Right renal pelvis (tissue), 4 donors: ENCODE measurements around the gene C1QC. TPM values are rescaled to one million over a fixed set of nuclear protein-coding genes. Genes with fewer than 3 reads are reported as not detected.
"Not testable (repeated sequence)": the region's sequence is repeated elsewhere in the genome, so short reads cannot be mapped to it uniquely, and the experiment has no call there.

Experiments
- DNase-seq, 4 donors: peaks; one replicate each; pipeline ENCODE4 v3.0.0-alpha.2; 2013; ENCODE audit warnings: low read depth in 4 of 4, low spot score in 3 of 4, missing footprints in 1 of 4
- polyA plus RNA-seq, 4 donors: library from polyadenylated mRNA; unstranded; fragments of 120-200 nt; gene quantifications; one replicate each; pipeline ENCODE4 v1.2.1, GENCODE V29; 2013; ENCODE audit not compliant: insufficient read length in 4 of 4

C1QC gene
- polyA plus RNA-seq, 4 donors: 10.5 to 15.6 (median 13.6) TPM

DNA sequence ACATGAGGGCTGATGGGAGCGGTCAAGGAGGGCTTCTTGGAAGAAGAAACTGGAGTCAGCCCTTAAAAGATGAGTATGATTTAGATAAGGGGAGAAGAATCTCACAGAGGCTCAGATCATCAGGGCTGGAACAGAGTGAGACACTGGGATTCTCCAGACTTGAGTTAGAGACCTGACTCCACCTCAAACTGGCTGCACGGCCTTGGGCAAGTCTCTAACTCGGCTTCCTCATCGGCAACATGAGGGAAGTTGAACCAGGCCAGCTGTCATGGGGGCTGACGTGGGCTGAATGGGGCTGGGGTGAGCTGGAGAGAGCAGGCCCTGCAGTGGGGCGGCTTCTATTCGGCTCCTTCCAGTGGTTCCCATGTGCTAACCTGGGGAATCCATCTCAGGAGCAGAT is 2.5 kb downstream of the C1QC start:
- no peak for DNase-seq

DNA sequence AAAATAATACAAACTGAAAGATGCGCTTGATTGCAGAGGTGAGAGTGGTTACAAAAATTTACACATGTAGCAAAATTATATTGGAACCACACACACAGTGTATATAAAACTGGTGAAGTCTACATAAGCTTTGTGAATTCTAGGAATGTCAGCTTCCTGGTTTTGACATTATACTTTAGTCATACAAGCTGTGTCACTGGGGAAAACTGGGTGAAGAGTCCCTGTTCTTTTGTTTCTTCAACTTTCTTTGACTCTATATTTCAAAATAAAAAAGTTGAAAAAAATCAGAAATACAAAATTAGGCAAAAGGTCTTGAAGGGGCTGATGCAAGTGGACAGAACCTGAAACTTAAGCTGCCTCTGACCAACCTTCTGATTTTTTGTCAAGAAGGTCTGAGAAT is 3.0 kb downstream of the C1QC start:
- no peak for DNase-seq

DNA sequence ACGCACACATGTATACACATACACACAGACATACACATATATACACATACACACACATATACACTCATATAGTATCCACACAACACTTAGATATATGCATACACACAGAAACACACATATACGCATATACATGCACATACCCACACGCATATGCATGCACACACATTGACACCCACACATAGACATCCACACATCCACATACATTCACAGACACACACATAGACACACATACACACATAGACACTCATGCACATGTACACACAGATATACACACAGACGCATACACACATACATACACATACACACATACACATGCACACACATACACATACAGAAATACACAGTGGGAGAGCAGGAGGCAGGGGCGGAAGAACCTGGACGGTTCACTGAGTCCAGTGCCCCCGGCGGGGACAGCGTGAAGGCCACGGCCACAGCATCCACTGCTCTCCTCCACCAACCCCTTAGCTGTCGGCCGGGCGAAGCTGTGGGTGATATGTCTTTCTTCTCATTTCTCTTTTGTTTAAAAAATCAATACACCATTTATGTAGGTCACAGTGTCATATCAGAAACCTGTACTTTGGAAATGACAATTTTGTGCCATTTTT is 6.8 kb downstream of the C1QC start:
- no peak for DNase-seq

DNA sequence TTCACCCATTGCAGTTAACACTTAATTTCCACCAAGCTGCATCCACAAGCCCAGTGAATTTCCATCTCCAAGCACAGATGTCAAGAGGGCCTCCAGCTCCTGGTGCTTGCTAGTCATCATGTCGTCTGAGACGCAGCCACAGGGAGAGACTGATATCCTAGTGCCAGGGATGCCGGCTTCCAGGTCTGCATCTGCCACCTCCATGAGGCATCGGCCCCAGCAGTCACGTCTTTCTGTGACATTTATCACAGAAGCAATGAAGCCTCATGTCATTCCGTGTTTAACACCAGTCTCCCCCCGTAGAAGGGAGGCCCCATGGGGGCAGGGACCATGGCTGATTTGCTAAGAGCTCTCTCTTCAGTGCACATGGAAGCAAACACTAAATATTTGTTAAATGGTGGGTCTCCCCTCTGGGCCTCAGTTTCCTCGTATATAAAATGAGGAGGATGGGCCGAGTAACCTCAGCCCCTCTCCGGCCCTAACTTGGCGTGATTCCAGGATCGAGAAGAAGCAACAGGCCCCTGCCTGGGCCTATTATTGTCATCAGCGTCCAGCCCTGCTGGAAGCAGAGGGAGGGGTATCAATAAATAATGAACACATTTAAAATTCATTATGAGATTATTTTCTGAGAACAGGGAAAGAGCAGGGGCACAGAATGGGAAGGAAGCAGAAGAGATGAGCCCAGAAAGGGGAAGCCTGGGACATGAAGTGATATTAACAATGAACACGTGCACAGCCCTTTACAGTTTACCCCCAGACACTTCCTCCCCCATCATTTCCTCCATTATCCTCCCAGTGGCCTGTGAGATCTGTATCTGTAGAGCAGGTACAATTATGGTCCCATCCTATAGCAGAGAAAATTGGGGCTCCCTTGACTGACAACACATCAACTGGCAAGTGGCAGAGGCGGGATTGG is 8.8 kb downstream of the C1QC start:
- DNase-seq: no peak

DNA sequence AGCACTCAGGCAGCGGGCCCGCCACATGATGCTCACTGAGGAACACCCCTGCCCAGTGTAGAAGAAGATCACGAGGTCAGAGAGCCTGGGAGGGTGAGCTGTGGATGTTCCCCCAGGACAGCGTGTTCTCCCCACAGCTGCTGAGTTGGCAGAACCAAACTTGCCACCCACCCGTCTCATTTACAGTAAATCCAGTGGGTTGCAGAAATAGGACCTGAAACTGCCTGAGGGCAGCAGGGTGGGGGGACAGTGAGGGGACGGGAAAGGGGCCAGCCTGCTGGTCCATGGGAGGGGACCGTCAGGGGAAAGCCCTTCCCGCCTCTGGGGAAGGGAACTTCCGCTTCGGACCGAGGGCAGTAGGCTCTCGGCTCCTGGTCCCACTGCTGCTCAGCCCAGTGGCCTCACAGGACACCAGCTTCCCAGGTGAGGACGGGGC is 9.5 kb downstream of the C1QC start, which contains the start of gene C1QB:
Gene C1QB, plus strand, starts transcription at position 356 of the 436 bp plus-strand sequence. CDS start 6,227 bp downstream, outside the sequence.
- no peak for DNase-seq

DNA sequence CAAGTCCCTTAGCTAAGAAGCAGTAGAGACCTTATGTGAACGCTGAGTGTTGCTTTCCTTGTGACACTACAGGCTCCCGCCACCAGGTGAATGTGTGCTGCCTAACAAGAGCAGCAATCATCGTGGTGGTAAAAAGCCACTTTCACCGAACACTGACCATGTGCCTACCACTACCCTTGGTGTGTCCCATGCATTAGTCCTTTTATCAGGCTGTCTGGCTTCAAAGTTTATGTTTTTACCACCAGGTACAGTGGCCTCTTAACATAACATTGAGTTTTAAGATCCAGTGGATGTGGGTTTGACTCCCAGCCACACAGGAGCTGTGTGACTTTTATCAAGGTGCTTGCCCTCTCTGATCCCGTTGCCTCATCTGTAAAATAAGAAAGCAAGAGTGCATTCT is 11.3 kb downstream of the C1QC start:
- no peak for DNase-seq

DNA sequence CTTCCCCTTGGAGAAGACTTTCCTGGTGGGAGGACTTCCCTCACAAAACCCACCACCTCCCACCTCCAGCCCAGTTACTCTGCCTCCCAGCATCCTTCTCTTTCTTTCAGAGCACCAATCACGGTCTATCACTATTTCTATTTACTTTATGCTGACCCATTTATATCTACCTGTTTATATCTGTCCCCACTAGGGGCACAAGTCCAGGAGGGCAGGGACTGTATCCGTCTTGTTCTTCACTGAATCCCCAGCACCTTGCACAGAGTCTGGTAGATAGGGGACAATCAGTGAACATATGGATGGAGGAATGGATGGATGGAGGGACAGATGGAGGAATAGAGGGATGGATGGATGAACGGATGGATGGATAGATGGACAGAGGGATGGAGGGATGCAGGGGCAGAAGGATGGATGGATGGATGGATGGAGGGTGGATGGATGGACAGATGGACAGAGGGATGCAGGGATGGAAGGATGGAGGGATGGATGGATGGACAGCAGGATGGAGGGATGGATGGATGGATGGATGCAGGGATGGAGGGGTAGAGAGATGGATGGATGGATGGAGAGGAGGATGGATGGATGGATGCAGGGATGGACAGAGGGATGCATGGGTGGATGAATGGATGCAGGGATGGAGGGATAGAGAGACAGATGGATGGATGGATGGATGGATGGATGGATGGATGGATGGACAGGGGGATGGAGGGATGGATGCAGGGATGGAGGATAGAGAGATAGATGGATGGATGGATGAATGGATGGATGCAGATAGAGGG is 15.1 kb downstream of the C1QC start:
- no peak for DNase-seq

DNA sequence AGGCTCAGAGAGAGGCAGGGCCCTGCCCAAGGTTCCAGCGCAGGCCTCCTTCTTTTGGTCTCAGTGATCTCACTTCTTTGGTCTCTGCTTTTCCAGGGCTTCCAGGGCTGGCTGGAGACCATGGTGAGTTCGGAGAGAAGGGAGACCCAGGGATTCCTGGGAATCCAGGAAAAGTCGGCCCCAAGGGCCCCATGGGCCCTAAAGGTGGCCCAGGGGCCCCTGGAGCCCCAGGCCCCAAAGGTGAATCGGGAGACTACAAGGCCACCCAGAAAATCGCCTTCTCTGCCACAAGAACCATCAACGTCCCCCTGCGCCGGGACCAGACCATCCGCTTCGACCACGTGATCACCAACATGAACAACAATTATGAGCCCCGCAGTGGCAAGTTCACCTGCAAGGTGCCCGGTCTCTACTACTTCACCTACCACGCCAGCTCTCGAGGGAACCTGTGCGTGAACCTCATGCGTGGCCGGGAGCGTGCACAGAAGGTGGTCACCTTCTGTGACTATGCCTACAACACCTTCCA is 17.3 kb downstream of the C1QC start:
- DNase-seq: no peak

DNA sequence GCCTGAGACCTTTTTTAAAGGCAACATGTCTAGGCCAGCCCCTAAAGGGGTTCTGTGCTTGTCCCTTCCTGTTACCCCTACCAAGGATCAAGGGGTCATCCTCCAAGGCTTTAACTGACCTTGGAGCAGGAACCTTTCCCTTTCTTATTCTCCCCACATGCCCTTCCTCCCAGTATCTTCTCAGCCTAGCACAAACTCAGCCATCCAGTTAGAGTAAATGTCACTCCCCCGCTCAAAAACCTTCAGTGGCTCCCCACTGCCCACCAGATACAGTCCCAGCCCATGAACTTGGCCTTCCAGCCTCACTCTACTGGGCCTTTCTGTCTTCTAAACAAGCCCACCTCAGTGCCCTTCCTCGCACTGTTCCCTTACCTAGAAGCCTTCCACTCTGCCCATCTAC is 18.4 kb downstream of the C1QC start:
- DNase-seq: no peak

DNA sequence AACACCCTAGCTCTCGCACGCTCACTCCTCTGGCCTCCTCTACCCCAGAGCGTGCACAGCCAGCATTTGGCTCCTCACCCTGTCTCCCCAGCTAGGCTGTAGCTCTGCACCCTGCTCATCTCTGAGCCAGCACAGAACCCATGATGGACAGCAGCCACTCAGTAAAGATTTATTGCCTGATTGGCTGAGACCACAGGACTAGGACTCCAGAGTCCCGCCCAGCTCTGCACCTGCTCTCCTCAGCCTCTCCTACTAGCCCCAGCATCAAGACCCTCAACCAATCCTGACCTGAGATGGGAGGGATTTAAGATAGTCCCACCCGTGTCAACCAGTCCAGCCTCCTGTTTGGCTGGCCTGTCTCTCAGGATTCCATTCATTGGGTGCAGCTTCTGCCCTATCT is 18.9 kb downstream of the C1QC start:
- DNase-seq: no peak

DNA sequence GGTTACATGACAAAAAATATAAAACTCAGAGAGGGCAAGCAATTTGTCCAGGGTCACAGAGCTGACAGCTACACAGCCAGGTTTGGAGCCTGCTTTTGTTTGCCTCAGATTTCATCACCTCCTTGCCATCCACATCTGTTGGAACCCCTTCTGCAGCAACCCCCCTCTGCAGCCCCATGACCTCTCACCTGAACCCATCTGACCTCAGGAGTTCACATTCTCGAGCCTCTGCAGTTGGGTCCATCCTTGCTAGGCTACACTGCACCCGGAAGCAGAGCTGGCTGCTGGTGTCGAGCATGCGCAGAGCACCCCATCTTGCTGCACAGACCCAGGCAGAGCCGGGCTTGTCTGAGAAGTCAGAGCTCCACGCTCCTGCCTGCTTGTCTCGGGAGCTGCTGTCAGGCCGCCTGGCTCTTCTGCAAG is 19.6 kb downstream of the C1QC start:
- DNase-seq: no peak

DNA sequence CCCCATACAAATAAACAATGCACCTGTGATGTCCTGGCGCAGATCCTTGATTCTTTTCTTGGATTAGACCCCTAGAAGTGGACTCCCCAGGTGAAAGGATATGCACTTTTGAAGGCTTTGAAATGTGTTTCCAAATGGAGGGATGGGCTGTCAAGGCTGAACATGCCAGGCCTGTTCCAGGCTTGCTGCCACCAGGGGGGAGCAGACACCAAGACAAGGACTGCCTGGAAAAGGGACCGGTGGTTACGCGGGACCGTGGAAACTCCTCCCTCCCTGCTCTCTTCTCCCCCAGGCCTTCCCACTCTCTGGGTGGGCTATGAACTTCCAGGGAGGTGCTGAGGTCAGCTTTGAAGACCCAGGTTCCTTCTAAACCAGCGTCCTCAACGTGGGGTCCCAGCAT is 22.3 kb downstream of the C1QC start:
- DNase-seq: peak in 1 of 4 donors; percentile 32

DNA sequence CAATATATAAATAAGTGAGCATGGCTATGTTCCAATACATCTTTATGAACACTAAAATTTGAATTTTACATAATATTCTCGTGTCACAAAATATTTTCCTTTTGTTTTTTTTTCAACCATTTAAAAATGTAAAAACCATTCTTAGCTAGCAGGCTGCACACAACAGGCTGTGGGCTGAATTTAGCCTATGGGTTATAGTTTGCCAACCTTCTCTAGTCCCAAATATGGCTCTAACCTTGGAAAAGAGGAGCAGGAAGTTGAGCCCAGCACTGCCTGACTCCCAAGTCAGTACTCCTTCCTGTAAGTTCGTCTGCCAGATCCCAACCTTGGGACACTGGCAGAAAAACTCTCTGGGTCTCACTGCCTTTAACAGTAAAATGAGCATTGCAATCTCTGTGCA is 23.0 kb downstream of the C1QC start:
- DNase-seq: no peak

DNA sequence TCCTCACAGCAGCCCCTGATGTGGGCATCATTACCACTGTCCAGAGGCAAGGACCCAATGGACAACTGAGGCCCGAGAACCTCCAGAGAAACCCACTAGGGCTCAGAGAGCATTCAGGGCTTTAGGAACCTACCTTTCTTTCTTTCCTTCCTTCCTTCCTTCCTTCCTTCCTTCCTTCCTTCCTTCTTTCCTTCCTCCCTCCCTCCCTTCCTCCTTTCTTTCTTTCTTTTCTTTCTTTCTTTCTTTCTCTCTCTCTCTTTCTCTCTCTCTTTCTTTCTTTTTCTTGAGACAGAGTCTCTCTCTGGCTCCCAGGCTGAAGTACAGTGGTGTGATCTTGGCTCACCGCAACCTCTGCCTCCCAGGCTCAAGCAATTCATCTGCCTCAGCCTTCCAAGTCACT is 25.4 kb downstream of the C1QC start:
- not testable (repeated sequence) for DNase-seq

DNA sequence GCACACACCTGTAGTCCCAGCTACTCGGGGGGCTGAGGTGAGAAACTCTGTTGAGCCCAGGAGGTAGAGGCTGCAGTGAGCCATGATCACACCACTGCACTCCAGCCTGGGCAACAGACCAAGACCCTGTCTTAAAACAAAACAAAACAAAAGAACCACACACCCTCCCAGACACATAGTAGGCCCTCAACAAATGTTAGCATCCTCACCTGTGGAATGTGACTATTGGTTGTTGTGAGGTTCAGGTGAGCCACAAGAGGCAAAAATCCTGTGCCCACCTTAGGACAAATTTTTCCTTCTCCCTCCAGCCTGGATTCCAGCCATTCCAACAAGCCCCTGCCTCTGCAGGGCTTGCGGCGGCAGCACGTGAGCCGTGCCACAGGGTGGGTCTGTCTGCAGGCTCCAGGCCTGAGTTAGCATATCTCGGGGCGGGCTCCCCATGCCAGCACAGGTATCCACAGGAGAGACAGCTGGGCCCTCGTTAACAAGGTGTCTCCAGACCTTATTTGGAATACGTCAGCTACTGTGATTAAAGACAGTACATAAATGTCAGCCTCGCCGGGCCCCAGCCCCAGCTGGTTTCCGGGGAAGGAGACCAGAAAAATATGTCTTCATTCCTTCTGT is 27.0 kb downstream of the C1QC start:
- no peak for DNase-seq

DNA sequence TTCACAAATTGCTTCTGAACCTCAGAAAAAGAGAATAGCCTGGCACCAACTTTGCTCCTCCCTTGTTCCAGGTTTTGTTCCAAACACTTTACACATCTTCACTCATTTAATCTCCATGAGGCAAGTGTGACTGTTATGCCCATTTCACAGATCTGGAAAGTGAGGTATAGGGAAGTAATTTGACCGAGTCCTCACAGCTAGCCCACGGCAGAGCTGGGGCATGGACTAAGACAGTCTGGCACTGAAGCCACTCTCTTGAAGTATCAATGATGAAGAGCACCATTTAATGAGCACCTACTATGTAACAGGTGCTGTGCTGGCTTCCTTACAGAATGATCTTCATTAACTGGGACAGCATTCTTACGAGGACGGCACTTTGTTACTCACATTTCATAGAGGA is 28.6 kb downstream of the C1QC start:
- DNase-seq: no peak

DNA sequence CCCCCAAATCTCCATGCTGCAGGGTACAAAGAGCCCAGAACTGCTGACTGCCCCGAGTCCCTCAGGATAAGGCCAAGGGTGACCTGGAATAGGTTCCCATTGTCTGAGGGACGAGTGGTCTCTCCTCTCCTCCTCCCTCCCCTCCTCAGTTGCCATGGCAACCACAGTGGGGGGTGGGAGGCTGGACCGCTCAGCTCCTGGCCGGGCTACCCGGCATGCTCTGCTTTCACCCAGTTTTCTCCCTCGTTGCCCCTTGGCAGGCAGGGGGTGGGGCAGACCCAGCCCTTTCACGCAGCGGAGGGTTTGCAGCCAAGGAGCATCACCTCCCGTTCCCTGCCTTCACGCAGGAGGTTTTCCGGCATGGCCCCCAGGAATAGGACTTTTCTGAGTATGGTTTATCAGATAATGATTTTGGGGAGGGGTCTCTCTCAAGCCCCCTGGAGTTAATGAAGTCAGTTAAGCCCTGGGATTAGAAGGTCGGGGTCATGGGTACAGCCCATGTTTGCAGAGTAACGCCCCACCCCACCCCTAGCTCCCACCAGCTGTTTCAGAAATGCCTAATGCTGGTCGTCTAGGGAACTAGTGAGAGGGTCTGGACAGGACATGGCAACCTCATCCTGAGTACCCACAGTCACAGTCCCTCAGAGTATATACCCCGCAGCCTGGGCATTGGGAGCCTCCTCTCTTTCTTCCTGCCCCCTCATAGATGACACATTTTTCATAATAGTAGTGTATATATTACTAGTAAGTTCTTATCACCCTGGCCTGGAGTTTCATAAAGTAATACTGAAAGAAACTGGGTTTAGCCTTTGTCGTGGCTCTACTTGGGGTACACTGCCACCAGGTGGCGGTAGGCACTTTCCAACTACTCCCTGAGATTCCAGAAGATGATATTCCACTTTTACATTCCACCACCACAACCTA is 30.3 kb downstream of the C1QC start:
- peak in 1 of 4 donors; percentile 41 for DNase-seq

DNA sequence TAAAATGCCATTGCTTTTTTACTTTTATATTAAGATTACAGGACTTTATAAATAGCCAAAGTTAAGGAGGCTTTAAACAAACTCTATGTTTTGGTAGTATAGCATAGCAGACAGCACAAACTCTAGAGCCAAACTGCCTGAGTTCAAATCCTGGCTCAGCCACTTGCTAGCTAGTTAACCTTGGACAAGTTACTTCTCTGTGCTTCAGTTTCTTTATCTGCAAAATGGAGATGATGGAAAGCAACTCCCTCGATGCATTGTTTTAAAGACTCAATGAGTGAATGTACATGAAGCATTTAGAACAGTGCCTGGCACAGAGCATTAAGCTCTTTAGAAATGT is 30.9 kb downstream of the C1QC start:
- no peak for DNase-seq

DNA sequence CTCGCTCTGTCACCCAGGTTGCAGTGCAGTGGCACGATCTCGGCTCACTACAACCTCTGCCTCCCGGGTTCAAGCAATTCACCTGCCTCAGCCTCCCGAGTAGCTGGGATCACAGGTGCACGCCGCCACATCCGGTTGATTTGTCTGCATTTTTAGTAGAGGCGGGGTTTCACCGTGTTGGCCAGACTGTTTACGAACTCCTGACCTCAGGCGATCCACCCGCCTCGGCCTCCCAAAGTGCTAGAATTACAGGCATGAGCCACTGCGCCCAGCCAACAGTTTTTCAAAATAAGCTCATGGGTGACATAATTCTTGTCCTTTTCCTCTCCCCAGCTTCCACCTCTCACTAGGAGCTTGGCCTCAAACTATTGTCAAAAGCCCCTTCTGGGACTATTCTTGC is 32.7 kb downstream of the C1QC start:
- not testable (repeated sequence) for DNase-seq
